BE2C (cell line): ENCODE results near the gene DMXL2.

Experiments
- DNase-seq: peaks from one replicate; pipeline ENCODE4 v3.0.0-alpha.2; 2020
- H3K27me3 ChIP-seq: fragments of 250-450 bp; sonication (Bioruptor Pico); 2 replicates; pipeline ENCODE4 v1.5.1; 2020; ENCODE audit warnings: mild to moderate bottlenecking
- H3K36me3 ChIP-seq: fragments of 250-450 bp; sonication (Bioruptor Pico); 2 replicates; pipeline ENCODE4 v1.5.1; 2020; ENCODE audit warnings: mild to moderate bottlenecking
- H3K4me1 ChIP-seq: fragments of 250-450 bp; sonication (Bioruptor Pico); 2 replicates; pipeline ENCODE4 v1.5.1; 2020
- H3K4me3 ChIP-seq: 2 replicates; pipeline ENCODE4 v1.5.1; 2011; ENCODE audit warnings: low read depth, low read length
- H3K9me3 ChIP-seq: fragments of 250-450 bp; sonication (Bioruptor Pico); 2 replicates; pipeline ENCODE4 v1.5.1; 2020
- TF ChIP-seq, protein P1 (sequence below): IDR thresholded peaks from 2 replicates; pipeline ENCODE4 v1.5.1; 2012; ENCODE audit warnings: mild to moderate bottlenecking, low read depth, low read length

DMXL2 gene

DNA sequence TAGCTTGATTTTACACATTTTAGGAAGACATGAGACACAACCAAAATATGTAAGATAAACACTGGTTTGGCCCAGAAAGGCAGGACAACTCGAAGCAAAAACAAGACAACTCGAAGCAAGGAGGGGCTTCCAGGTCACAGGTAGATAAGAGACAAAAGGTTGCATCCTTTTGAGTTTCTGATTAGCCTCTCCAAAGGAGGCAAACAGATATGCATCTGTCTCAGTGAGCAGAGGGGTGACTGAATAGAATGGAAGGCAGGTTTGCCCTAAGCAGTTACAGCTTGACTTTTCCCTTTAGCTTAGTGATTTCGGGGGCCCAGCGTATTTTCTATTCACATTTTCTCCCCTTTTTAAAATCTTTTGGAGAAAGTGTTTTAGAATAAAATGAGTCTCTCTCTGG lies 206.4 kb downstream of the DMXL2 start:
- Histone ChIP-seq H3K36me3 (no peaks in the 10 kb centered on the region), H3K9me3 (no peaks in the 10 kb centered on the region), H3K4me3 (no peak overlapping the region), H3K27me3 (no peaks in the 10 kb centered on the region), H3K4me1 (no peaks in the 10 kb centered on the region)
- DNase-seq, result no peak
- TF ChIP-seq, protein P1, sequence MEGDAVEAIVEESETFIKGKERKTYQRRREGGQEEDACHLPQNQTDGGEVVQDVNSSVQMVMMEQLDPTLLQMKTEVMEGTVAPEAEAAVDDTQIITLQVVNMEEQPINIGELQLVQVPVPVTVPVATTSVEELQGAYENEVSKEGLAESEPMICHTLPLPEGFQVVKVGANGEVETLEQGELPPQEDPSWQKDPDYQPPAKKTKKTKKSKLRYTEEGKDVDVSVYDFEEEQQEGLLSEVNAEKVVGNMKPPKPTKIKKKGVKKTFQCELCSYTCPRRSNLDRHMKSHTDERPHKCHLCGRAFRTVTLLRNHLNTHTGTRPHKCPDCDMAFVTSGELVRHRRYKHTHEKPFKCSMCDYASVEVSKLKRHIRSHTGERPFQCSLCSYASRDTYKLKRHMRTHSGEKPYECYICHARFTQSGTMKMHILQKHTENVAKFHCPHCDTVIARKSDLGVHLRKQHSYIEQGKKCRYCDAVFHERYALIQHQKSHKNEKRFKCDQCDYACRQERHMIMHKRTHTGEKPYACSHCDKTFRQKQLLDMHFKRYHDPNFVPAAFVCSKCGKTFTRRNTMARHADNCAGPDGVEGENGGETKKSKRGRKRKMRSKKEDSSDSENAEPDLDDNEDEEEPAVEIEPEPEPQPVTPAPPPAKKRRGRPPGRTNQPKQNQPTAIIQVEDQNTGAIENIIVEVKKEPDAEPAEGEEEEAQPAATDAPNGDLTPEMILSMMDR, result no peak

DNA sequence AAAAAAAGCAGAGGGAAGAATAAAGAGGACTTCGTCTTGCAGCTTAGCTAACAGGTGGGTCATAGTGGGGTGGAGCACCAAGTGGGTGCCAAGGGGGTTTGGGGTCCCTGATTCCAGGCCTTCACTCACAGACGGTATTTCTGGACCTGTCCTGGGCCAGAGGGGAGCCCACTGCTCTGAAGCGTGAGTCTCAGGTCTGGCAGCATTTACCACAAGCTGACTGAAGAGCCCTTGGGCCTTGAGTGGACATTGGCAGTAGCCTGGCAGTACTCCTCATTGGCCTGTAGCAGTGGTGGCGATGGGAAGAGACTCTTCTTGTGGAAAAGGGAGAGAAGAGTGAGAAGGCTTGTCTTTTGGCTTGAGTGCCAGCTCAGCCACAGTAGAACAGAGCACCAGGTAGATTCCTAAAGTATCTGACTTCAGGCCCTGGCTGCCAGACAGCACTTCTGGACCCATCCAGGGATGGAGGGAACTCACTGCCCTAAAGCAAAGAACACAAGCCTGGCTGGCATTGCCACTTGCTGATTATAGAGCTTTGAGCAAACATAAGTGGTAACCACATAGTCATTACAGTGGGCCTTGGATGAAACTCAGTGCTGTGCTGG lies 208.2 kb downstream of the DMXL2 start:
- no peaks in the 10 kb centered on the region for H3K36me3 ChIP-seq
- no peaks in the 10 kb centered on the region for H3K9me3 ChIP-seq
- no peak overlapping the region for H3K4me3 ChIP-seq
- TF ChIP-seq, protein P1, result no peak
- no peaks in the 10 kb centered on the region for H3K27me3 ChIP-seq
- no peaks in the 10 kb centered on the region for H3K4me1 ChIP-seq
- DNase-seq, result no peak

DNA sequence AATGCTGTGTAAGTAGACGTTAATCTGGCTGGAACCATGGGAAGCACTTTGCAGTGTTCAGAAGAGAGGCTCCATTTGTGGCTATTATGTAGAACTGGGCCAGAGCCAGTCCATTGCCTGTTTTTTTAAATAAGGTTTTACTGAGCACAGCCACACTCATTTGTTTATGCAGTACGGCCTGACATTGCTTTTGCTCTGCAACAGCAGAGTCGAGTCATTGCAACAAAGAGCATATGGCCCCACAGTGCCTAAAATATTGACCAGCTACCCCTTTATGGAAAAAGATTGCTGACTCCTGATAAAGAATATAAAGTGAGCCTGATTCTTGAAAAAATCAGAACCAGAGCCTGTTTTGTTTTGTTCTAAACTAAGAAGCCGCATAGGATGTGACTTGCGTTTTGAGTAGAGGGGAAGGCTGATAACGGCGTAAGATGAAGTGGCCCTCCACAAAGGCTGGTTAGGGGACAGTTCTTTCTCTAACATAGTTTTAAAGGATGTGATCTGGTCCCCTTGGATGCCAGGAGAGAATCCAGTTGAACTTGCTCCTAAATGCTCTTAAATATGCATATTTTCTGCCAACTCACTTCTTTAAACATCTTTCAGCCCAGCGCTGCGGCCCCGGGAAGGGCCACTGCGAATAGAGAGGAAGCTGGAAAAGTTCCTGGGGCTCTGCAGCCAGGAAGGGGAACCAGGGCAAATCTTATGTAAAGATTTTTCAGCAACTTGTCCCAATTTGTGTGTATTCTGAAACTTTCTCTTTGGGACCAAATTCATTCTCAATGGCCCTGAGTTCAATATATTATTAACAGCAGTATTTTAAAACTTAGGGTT lies 216.7 kb downstream of the DMXL2 start:
- Histone ChIP-seq H3K9me3 (no peaks in the 10 kb centered on the region), H3K36me3 (no peaks in the 10 kb centered on the region), H3K4me3 (no peak overlapping the region), H3K27me3 (no peaks in the 10 kb centered on the region), H3K4me1 (0 out of 2 replicates have a peak, but pooled peaks cover 3% of the 10 kb centered on the region)
- no peak for DNase-seq
- TF ChIP-seq, protein P1, result no peak

DNA sequence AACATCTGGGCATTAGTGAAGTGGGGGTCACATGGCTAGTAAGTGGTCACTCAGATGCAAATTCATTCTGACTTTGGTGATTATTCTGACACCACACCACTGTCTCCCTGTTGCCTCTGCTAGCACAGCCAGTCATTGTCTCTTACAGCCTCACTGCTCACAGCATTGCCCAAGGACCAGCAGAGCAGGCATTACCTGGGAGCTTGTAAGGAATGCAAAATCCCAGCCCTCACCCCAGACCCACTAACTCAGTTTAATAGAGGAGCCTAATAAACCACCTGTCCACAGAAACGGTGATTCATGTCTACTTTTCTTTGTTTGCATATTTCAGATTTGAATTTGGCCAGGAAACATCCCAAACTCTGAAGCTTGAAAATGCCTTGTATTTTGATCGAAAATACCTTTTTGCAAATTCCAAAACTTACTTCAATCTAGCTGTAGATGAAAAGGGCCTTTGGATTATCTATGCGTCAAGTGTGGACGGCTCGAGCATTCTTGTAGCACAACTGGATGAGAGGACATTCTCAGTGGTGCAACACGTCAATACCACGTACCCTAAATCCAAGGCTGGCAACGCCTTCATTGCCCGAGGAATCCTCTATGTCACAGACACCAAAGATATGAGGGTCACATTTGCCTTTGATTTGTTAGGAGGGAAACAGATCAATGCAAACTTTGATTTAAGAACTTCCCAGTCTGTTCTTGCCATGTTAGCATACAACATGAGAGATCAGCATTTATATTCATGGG lies 218.4 kb downstream of the DMXL2 start:
- Histone ChIP-seq H3K27me3 (no peaks in the 10 kb centered on the region), H3K4me3 (no peak overlapping the region), H3K9me3 (no peaks in the 10 kb centered on the region), H3K4me1 (0 out of 2 replicates have a peak, but pooled peaks cover 3% of the 10 kb centered on the region), H3K36me3 (no peaks in the 10 kb centered on the region)
- no peak for DNase-seq
- TF ChIP-seq, protein P1, result no peak

DNA sequence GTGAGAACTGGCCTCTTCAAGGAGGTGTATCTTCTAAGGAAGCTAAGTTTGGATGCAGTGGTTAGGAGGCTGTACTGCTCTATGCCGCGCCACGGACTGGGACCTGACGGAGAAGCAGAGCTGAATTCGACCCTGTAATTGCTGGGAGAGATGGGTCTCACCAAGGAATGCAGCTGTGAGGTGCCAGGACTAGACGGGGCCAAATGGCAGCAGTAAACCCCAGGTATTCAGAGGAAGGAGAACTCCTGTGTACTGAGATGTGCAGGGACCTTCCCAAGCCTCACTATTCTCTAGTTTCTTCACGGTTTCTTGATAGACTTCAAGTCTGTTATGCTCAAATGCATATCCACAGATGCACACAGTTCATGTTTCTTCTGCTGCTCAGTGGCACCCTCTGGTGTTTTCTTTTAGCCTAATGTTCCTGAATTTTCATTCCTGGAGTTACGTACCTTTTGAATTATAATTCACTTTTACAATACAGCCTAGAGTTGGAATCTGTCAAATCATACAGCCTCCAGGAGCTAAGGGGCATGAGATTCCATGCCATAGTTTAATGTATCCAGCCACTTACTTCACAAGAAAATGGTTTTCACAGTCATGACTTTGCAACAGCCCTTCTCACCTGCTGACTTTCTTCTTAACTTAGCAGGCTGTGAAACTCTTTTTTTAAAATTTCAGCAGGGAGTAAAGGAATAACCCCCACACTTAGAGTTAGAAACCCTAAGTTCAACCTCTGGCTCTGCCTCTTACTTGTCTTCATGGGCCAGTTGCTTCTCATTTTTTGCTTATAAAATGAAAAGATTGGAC lies 219.3 kb downstream of the DMXL2 start:
- Histone ChIP-seq H3K27me3 (no peaks in the 10 kb centered on the region), H3K9me3 (no peaks in the 10 kb centered on the region), H3K4me1 (0 out of 2 replicates have a peak, but pooled peaks cover 3% of the 10 kb centered on the region), H3K4me3 (no peak overlapping the region), H3K36me3 (no peaks in the 10 kb centered on the region)
- TF ChIP-seq, protein P1, result peak; percentile 83
- DNase-seq, result peak; percentile 33
